ENCODE results near the gene STMN1. TPM values are rescaled to one million over a fixed set of nuclear protein-coding genes. Genes with fewer than 3 reads are reported as not detected.

Gene STMN1
- total RNA-seq, 4 donors from 2014 or later: 79.2 to 140 (median 105) TPM

GRCh38 chr1:25906644-25907300, 553 bp upstream of the STMN1 start:
- H3K36me3 ChIP-seq: peaks cover 0 to 11% (median 0%) of the 10 kb centered on the region in 3 donors
- H3K4me3 ChIP-seq: peak overlapping the region; percentile 70 to 95 (median 87)
- H3K27me3 ChIP-seq: no peaks in the 10 kb centered on the region
- WGBS, 2 donors: 4 to 16% methylated on average over 29 to 34 of the region's 34 CpGs
- TF ChIP-seq CTCF (IDR thresholded peaks at IDR 0.05): no peak
- DNase-seq (ENCODE audit: low spot score in 2 of 2): peak in 1 of 2 donors; percentile 22
- no peaks in the 10 kb centered on the region for H3K9me3 ChIP-seq
- peaks cover 0 to 45% (median 16%) of the 10 kb centered on the region in 4 donors for H3K4me1 ChIP-seq
- peak overlapping the region; percentile 89 to 97 (median 94) for H3K27ac ChIP-seq

GRCh38 chr1:25904943-25905679, 1.1 kb downstream of the STMN1 start:
- H3K27ac ChIP-seq: peak overlapping the region; percentile 89 to 97 (median 94)
- H3K27me3 ChIP-seq: no peaks in the 10 kb centered on the region
- H3K36me3 ChIP-seq: peaks cover 0 to 24% (median 0%) of the 10 kb centered on the region in 3 donors
- DNase-seq (ENCODE audit: low spot score in 2 of 2): peak; percentile 89 to 92
- TF ChIP-seq CTCF (IDR thresholded peaks at IDR 0.05): no peak
- peak in 1 of 2 donors; percentile 48 for TF ChIP-seq EP300 (IDR thresholded peaks at IDR 0.05)
- H3K4me3 ChIP-seq: peak overlapping the region; percentile 70 to 95 (median 87)
- WGBS, 2 donors: 0 to 1% methylated on average over 24 to 30 of the region's 34 CpGs
- H3K9me3 ChIP-seq: no peaks in the 10 kb centered on the region
- peaks cover 0 to 57% (median 21%) of the 10 kb centered on the region in 4 donors for H3K4me1 ChIP-seq

- Histone ChIP-seq H3K4me3 (peak overlapping the region in 1 of 4 donors; percentile 88), H3K36me3 (peaks cover 0 to 33% (median 0%) of the 10 kb centered on the region in 3 donors), H3K27me3 (no peaks in the 10 kb centered on the region), H3K9me3 (no peaks in the 10 kb centered on the region), H3K27ac (peak overlapping the region in 2 of 4 donors; percentile 96 to 97), H3K4me1 (peaks cover 0 to 66% (median 21%) of the 10 kb centered on the region in 4 donors)
- WGBS, 2 donors: 45 to 57% methylated on average over 3 of the region's 3 CpGs
- no peak for DNase-seq (ENCODE audit: low spot score in 2 of 2)
- TF ChIP-seq POLR2A (IDR thresholded peaks at IDR 0.05): no peak
- TF ChIP-seq CTCF (IDR thresholded peaks at IDR 0.05): no peak
- no peak for TF ChIP-seq EP300 (IDR thresholded peaks at IDR 0.05)
These were observed 2.2 kb downstream of the STMN1 start for GRCh38 chr1:25903986-25904385.

- H3K36me3 ChIP-seq: peaks cover 0 to 39% (median 0%) of the 10 kb centered on the region in 3 donors
- peak overlapping the region in 2 of 4 donors; percentile 96 to 97 for H3K27ac ChIP-seq
- H3K4me3 ChIP-seq: no peak overlapping the region
- TF ChIP-seq EP300 (IDR thresholded peaks at IDR 0.05) (no peak), POLR2A (IDR thresholded peaks at IDR 0.05) (no peak), CTCF (IDR thresholded peaks at IDR 0.05) (no peak)
- H3K27me3 ChIP-seq: no peaks in the 10 kb centered on the region
- 74 to 77% methylated on average over 3 of the region's 3 CpGs for WGBS, 2 donors
- peaks cover 0 to 68% (median 24%) of the 10 kb centered on the region in 4 donors for H3K4me1 ChIP-seq
- no peaks in the 10 kb centered on the region for H3K9me3 ChIP-seq
- no peak for DNase-seq (ENCODE audit: low spot score in 2 of 2)
These were observed 3.8 kb downstream of the STMN1 start for GRCh38 chr1:25902462-25902861.

GRCh38 chr1:25900219-25900618, 6.0 kb downstream of the STMN1 start:
- Histone ChIP-seq H3K27ac (peak overlapping the region; percentile 51 to 97 (median 76)), H3K4me3 (no peak overlapping the region), H3K9me3 (no peaks in the 10 kb centered on the region), H3K27me3 (no peaks in the 10 kb centered on the region), H3K4me1 (peaks cover 0 to 69% (median 29%) of the 10 kb centered on the region in 4 donors), H3K36me3 (peaks cover 0 to 39% (median 0%) of the 10 kb centered on the region in 3 donors)
- WGBS, 2 donors: 38 to 46% methylated on average over 5 of the region's 5 CpGs
- TF ChIP-seq POLR2A (IDR thresholded peaks at IDR 0.05): no peak
- TF ChIP-seq EP300 (IDR thresholded peaks at IDR 0.05): peak in 1 of 2 donors; percentile 21
- no peak for DNase-seq (ENCODE audit: low spot score in 2 of 2)
